ENCODE measurements around the gene UACA.
"Not testable (repeated sequence)": the region's sequence is repeated elsewhere in the genome, so short reads cannot be mapped to it uniquely, and the experiment has no call there.

Gene UACA, protein sequence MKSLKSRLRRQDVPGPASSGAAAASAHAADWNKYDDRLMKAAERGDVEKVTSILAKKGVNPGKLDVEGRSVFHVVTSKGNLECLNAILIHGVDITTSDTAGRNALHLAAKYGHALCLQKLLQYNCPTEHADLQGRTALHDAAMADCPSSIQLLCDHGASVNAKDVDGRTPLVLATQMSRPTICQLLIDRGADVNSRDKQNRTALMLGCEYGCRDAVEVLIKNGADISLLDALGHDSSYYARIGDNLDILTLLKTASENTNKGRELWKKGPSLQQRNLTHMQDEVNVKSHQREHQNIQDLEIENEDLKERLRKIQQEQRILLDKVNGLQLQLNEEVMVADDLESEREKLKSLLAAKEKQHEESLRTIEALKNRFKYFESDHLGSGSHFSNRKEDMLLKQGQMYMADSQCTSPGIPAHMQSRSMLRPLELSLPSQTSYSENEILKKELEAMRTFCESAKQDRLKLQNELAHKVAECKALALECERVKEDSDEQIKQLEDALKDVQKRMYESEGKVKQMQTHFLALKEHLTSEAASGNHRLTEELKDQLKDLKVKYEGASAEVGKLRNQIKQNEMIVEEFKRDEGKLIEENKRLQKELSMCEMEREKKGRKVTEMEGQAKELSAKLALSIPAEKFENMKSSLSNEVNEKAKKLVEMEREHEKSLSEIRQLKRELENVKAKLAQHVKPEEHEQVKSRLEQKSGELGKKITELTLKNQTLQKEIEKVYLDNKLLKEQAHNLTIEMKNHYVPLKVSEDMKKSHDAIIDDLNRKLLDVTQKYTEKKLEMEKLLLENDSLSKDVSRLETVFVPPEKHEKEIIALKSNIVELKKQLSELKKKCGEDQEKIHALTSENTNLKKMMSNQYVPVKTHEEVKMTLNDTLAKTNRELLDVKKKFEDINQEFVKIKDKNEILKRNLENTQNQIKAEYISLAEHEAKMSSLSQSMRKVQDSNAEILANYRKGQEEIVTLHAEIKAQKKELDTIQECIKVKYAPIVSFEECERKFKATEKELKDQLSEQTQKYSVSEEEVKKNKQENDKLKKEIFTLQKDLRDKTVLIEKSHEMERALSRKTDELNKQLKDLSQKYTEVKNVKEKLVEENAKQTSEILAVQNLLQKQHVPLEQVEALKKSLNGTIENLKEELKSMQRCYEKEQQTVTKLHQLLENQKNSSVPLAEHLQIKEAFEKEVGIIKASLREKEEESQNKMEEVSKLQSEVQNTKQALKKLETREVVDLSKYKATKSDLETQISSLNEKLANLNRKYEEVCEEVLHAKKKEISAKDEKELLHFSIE (N-terminal part only)

DNA sequence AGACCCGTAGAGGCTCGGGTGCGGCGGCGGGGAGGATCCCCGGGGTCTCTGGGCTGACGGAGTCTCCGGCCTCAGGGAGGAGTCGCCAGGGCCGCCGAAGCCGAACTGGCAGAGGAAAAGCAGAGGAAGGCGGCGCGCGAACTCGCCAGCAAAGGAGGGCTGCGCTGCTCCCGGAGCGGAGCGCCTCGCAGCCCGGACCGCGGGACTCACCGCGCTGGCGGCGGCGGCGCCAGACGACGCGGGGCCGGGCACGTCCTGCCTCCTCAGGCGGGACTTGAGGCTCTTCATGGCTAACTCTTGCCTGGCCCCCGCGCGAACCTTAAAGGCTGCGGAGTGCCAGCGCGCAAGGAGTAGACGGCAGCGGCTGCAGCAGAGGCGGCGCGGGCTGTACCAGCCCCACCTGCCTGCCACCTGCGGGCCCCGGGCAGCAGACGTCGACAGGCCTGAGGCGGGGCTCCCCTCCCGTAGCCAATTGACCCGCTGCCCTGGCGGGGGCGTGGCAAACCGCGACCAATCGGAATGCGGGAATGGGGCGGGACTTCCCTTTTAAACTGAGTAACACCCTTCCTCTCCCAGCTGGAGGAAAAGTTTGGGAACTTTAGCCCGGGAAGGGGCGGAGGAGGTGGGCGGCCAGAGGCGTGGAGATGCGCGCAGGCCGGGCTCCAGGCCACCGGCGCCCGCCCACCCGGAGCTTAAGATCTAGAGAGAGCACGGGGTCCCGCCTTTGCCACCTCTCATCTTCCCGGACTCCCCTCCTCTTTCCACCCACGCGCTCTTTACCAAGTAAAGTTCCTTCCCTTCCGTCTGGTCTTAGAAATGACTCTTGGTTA is at the start of gene UACA:
UACA (minus strand) TSS at position 439 of the 830 bp plus-strand sequence; CDS start at position 288, 151 bp downstream.
- DNase-seq (ENCODE audit: low read depth, low spot score), result peak; percentile 56

DNA sequence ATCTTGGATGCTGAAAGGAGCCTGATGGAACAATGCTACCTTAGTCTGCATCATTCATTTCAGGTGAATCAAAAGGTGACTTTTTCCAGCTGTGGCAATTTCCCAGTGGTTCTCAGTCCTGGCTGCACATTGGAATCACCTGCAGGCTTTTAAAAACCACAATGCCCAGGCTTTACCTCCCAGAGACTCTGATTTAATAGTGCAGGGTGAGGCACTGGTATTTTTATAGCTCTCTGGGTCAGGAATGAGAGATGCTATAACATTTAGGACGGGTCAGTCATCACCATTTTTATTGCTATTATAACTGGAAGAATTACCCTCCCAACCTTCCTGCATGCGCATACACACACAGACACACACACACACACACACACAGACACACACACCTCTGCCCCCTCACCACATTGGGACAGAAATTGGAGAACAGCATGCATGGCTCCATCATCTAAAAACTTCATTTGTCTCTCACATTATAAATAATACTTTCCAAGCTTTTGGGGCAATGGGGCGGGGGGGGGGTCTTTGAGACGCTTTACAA is 49.5 kb upstream of the UACA start:
- DNase-seq (ENCODE audit: low read depth, low spot score), result no peak

- DNase-seq (ENCODE audit: low read depth, low spot score), result no peak
Measured at GRCh38 chr15:70810916-70811578, 47.7 kb upstream of the UACA start.

DNA sequence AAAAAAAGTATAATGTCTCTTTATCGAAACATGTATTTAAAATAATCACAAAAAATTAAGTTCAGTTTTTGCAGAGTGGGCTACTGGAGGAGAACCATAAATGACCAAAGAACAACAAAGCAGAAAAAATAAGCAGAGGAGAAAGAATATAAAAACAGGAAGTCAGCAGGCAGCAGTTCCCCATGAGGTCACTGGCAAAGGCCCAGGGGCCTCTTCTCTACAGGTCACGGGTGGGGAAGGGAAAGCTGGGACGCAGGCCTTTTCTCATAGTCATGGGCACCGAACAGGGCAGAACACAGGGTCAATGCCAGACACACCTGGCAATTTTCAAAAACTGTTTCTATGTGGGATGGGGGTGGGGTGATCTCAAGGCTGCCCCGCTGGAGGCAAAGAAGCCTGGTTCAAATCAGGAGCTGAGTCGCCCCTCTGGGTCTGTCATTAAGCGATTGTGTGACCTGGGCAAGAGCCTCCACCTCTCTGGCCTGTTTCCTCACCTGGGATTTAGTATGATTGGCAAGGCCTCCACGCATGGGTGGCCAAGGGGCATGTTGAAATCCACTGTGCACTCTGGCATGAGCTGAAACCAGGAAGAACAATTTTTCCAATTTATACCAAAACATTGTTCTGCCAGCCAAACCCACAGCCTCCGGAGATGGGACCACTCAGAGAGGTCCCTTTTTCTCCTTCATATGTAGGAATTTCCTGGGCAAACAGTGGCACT is 43.8 kb upstream of the UACA start:
- DNase-seq (ENCODE audit: low read depth, low spot score), result no peak

DNA sequence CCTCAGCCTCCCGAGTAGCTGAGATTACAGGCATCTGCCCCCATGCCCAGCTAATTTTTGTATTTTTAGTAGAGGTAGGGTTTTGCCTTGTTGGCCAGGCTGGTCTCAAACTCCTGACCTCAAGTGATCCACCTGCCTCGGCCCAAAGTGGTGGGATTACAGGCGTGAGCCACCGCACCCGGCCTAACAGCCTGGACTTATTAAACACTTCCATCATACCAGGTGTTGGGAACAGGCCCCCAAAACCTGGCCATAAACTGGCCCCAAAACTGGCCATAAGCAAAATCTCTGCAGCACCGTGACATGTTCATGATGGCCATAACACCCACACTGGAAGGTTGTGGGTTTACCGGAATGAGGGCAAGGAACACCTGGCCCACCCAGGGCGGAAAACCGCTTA is 41.0 kb upstream of the UACA start:
- DNase-seq (ENCODE audit: low read depth, low spot score), result not testable (repeated sequence)

DNA sequence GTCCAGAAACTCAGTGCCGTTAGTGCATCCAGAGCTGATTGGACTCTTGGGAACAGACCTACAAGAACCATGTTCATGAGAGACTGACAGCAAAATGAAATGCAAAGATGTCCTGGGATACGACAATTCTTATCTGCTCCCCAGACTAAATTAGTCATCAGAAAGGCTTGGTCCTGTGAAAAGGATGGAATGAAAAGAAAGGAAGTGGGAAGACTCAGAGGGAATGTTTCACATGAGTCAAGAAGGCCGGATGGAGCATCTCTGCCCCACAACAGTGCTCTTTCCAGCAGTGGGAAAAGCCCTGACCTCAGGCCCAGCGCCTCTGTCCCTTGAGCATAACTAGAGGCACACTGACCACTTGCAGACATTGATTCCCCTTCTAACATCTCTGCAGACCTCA is 39.3 kb upstream of the UACA start:
- no peak for DNase-seq (ENCODE audit: low read depth, low spot score)

DNA sequence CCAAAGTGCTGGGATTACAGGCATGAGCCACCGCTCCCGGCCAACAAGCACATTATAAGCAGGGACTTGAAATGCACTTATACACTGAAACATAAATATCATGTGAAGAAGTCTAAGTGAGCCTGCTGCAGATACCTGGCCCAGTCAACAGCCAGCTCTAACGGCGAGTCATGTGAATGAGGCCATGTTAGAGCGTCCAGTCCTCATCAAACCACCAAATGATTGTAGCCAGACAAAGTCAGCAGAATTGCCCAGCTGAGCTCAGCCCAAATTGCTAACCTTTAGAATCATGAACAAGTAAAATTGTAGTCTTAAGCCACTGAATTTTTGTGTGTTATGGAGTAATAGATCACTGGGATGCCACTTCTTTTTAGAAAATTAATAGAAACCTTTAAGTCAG is 37.8 kb upstream of the UACA start:
- DNase-seq (ENCODE audit: low read depth, low spot score), result no peak

- DNase-seq (ENCODE audit: low read depth, low spot score), result no peak
Measured at GRCh38 chr15:70799667-70800450, 36.5 kb upstream of the UACA start.

GRCh38 chr15:70797464-70797863 is 34.1 kb upstream of the UACA start:
- no peak for DNase-seq (ENCODE audit: low read depth, low spot score)

GRCh38 chr15:70796516-70797310 is 33.4 kb upstream of the UACA start:
- DNase-seq (ENCODE audit: low read depth, low spot score), result no peak

DNA sequence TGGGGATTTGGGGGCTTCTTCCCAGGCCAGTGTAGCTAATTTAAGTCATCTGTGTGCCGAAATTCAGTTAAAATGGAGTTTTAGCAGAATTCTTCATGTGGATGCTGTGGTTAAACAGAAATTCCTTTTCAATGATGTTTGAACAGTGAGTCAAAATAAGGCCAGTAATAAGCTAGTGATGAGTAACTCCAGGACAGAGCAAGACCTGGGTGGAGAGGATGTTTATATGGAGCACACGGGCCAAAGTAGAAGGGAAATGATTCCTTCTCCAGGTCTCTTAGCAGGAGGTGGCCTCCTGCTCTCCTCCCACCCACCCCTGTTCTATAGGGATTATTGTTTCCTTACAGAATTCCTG is 31.9 kb upstream of the UACA start:
- no peak for DNase-seq (ENCODE audit: low read depth, low spot score)

GRCh38 chr15:70794596-70795310 is 31.4 kb upstream of the UACA start:
- no peak for DNase-seq (ENCODE audit: low read depth, low spot score)

- no peak for DNase-seq (ENCODE audit: low read depth, low spot score)
Measured at GRCh38 chr15:70793694-70794093, 30.3 kb upstream of the UACA start.

DNA sequence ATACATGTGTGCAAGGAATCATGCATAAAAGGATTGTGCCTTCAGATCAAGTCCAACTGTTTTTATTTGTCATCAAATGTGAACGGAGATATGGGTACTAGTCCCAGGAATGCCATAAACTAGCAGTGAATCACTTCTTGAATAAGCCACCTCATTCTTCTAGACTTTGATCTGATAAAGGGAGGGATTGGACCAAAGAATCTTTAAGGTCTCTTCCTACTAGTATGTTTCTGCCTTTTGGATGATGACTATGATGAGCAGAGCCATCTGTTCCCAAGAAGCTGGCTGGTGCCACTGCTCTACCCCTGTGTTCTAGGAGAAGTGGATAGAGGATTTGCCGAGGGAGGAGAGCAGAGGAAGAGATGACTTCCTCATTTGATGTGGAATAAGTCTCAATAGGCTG is 28.8 kb upstream of the UACA start:
- DNase-seq (ENCODE audit: low read depth, low spot score), result no peak

DNA sequence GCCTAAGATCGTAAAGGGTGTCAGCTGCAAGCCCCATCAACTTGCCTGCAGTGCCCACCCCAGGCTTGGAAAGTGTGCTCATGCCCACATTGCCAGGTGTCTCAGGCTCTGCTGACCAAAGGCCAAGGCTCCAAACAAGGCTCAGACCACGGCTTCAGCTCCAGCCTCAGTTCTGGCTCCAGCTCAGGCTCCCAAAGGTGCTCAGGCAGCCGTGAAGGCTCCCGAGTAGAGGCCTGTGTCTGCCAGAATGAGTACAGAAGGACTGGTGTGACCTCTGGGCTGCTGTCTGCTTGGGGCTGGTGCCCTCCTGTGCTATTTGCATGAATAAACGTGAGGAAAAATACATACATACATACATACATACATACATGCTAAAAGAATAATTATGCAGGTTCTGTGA is 27.9 kb upstream of the UACA start:
- DNase-seq (ENCODE audit: low read depth, low spot score), result no peak

- no peak for DNase-seq (ENCODE audit: low read depth, low spot score)
Measured at GRCh38 chr15:70789213-70789612, 25.9 kb upstream of the UACA start.
